ENCODE measurements around the gene TNRC6C. TPM values are rescaled to one million over a fixed set of nuclear protein-coding genes. Genes with fewer than 3 reads are reported as not detected.

The TNRC6C gene
- polyA plus RNA-seq, 3 donors = 0.38 to 0.80 (median 0.46) TPM

DNA sequence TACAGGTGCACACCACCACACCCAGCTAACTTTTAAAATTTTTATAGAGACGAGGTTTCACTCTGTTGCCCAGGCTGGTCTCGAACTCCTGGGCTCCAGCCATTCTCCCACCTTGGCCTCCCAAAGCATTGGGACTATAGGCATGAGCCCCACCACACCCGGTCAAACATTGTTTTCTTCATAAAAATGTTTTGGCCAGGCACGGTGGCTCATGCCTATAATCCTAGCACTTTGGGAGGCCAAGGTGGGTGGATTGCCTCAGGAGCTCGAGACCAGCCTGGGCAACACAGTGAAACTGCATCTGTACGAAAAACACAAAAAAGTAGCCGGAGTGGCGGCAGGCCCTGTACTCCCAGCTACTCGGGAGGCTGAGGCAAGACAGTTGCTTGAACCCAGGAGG is 157.9 kb downstream of the TNRC6C start:
- Histone ChIP-seq H3K4me1 (ENCODE audit: control insufficient read depth in 1 of 2, insufficient read depth in 2 of 2, low read length in 2 of 2) (peaks cover 27 to 45% of the 10 kb centered on the region in 2 donors), H3K9ac (ENCODE audit: insufficient read depth, low read length, poor library complexity, severe bottlenecking) (no peak overlapping the region), H3K36me3 (replicated peaks in 1 of 2; ENCODE audit: control insufficient read depth in 1 of 2, insufficient read depth in 2 of 2, low read length in 2 of 2) (peaks cover 59 to 79% of the 10 kb centered on the region in 2 donors), H3K4me2 (replicated peaks; ENCODE audit: extremely low read depth, low read length, poor library complexity, severe bottlenecking) (no peak overlapping the region), H4K20me1 (ENCODE audit: insufficient read depth, low read length) (peaks cover 91% of the 10 kb centered on the region), H3K27ac (ENCODE audit: low read depth in 1 of 2, low read length in 2 of 2) (no peak overlapping the region), H3K9me3 (replicated peaks in 1 of 2; ENCODE audit: control insufficient read depth in 1 of 2, insufficient read depth in 1 of 2, low read length in 2 of 2) (no peaks in the 10 kb centered on the region), H3K79me2 (ENCODE audit: insufficient read depth, low read length) (peaks cover 5% of the 10 kb centered on the region), H3K27me3 (ENCODE audit: control insufficient read depth in 2 of 2, insufficient read depth in 2 of 2, low read length in 2 of 2) (no peaks in the 10 kb centered on the region), H3K4me3 (replicated peaks in 1 of 3; ENCODE audit: low read depth in 2 of 3, low read length in 3 of 3) (no peak overlapping the region), H2AFZ (ENCODE audit: insufficient read depth, low read depth, low read length, poor library complexity, severe bottlenecking) (no peak overlapping the region)
- TF ChIP-seq, protein P1, sequence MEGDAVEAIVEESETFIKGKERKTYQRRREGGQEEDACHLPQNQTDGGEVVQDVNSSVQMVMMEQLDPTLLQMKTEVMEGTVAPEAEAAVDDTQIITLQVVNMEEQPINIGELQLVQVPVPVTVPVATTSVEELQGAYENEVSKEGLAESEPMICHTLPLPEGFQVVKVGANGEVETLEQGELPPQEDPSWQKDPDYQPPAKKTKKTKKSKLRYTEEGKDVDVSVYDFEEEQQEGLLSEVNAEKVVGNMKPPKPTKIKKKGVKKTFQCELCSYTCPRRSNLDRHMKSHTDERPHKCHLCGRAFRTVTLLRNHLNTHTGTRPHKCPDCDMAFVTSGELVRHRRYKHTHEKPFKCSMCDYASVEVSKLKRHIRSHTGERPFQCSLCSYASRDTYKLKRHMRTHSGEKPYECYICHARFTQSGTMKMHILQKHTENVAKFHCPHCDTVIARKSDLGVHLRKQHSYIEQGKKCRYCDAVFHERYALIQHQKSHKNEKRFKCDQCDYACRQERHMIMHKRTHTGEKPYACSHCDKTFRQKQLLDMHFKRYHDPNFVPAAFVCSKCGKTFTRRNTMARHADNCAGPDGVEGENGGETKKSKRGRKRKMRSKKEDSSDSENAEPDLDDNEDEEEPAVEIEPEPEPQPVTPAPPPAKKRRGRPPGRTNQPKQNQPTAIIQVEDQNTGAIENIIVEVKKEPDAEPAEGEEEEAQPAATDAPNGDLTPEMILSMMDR (IDR thresholded peaks at IDR 0.05) = no peak
- H3K4me3 Mint-ChIP-seq = no peak overlapping the region
- peaks cover 40% of the 10 kb centered on the region for H3K4me1 Mint-ChIP-seq
- H3K9me3 Mint-ChIP-seq = peaks cover 0 to 7% (median 0%) of the 10 kb centered on the region in 7 donors
- H3K36me3 Mint-ChIP-seq = peaks cover 44 to 84% of the 10 kb centered on the region in 2 donors
- WGBS (ENCODE audit: insufficient coverage) = 96% methylated on average over 8 of the region's 9 CpGs
- intact Hi-C loops (cut with micrococcal nuclease) = loop anchor here (10.0 kb wide), 1 partner anchor 308 kb away; no protein-coding TSS in a partner anchor
- no peak overlapping the region for H3K27ac Mint-ChIP-seq
- peaks cover 0 to 5% (median 0%) of the 10 kb centered on the region in 3 donors for H3K27me3 Mint-ChIP-seq (ENCODE audit: low read depth in 3 of 3)
- no peak for DNase-seq

DNA sequence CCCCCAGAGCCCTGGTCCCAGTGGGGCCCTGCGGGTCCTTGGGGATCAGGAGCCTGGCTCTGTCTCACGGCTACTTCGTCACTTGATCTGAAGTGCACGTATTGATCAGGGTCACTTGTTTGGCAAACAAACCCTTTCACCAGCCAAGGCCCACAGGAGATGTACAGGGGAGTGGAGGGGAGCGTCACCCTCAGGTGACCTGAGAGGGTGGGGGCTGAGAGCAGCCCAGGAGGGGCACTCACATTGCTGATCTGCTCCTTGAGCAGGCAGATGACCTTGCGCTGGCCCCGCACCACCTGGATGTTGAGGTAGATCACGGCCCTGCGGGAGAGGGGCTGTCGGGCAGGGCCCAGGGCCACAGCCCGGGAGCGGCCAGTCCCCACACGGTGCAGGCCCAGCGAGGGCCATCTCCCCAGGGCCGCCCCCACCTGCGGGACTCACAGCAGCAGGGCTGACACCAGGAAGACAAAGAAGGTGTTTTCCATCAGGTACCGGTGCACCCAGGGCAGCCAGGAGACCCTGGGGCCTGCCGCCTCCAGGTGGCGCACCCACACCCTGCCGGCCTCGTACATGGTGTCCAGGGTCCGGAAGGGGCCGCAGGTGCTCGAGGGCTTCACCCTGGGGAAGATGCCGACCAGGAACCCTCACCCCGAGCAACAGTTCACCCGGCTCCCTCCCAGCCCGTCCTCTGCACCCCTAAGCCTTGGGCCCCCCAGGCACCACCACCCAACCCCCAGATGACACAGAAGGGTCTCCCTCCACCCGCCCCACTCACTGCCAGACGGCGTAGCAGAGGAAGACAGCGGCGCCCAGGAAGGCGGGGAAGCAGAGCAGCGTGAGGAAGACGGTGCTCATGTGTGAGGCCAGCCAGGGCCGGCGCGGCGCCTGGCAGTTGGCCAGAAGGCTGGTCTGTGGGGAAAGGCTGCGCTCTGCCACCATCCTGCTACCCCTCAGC is 158.8 kb downstream of the TNRC6C start:
- H4K20me1 ChIP-seq (ENCODE audit: insufficient read depth, low read length) = peaks cover 92% of the 10 kb centered on the region
- Mint-ChIP-seq H3K4me1 (peaks cover 49% of the 10 kb centered on the region), H3K27ac (peak overlapping the region in 2 of 7 donors; percentile 15 to 43), H3K36me3 (peaks cover 52 to 87% of the 10 kb centered on the region in 2 donors), H3K4me3 (no peak overlapping the region), H3K9me3 (peaks cover 0 to 7% (median 0%) of the 10 kb centered on the region in 7 donors), H3K27me3 (ENCODE audit: low read depth in 3 of 3) (peaks cover 0 to 5% (median 0%) of the 10 kb centered on the region in 3 donors)
- no peak overlapping the region for H2AFZ ChIP-seq (ENCODE audit: insufficient read depth, low read depth, low read length, poor library complexity, severe bottlenecking)
- intact Hi-C loops (cut with micrococcal nuclease) = loop anchor here (10.0 kb wide), 1 partner anchor 307 kb away; no protein-coding TSS in a partner anchor
- H3K27me3 ChIP-seq (ENCODE audit: control insufficient read depth in 2 of 2, insufficient read depth in 2 of 2, low read length in 2 of 2) = no peaks in the 10 kb centered on the region
- H3K4me2 ChIP-seq (replicated peaks; ENCODE audit: extremely low read depth, low read length, poor library complexity, severe bottlenecking) = no peak overlapping the region
- no peaks in the 10 kb centered on the region for H3K9me3 ChIP-seq (replicated peaks in 1 of 2; ENCODE audit: control insufficient read depth in 1 of 2, insufficient read depth in 1 of 2, low read length in 2 of 2)
- peaks cover 58 to 79% of the 10 kb centered on the region in 2 donors for H3K36me3 ChIP-seq (replicated peaks in 1 of 2; ENCODE audit: control insufficient read depth in 1 of 2, insufficient read depth in 2 of 2, low read length in 2 of 2)
- no peak overlapping the region for H3K4me3 ChIP-seq (replicated peaks in 1 of 3; ENCODE audit: low read depth in 2 of 3, low read length in 3 of 3)
- H3K27ac ChIP-seq (ENCODE audit: low read depth in 1 of 2, low read length in 2 of 2) = no peak overlapping the region
- H3K79me2 ChIP-seq (ENCODE audit: insufficient read depth, low read length) = peaks cover 12% of the 10 kb centered on the region
- no peak for DNase-seq
- H3K4me1 ChIP-seq (ENCODE audit: control insufficient read depth in 1 of 2, insufficient read depth in 2 of 2, low read length in 2 of 2) = peaks cover 35 to 54% of the 10 kb centered on the region in 2 donors
- TF ChIP-seq, protein P1 (IDR thresholded peaks at IDR 0.05) = peak; percentile 15
- WGBS (ENCODE audit: insufficient coverage) = 59% methylated on average over 30 of the region's 41 CpGs
- no peak overlapping the region for H3K9ac ChIP-seq (ENCODE audit: insufficient read depth, low read length, poor library complexity, severe bottlenecking)

All from CD14-positive monocyte (primary cell).